ENCODE measurements around the gene METAP1.

- TF ChIP-seq CTCF (IDR thresholded peaks at IDR 0.05; ENCODE audit: low read depth, low read length, missing input control) (no peak), TAF1 (conservative IDR thresholded peaks at IDR 0.05) (no peak), RXRA (IDR thresholded peaks at IDR 0.05) (no peak), MAX (IDR thresholded peaks at IDR 0.05) (no peak), GABPA (IDR thresholded peaks at IDR 0.05 in 1 of 2, conservative IDR thresholded peaks at IDR 0.05 in 1 of 2) (no peak), ATF3 (IDR thresholded peaks at IDR 0.05) (no peak), FOXA2 (IDR thresholded peaks at IDR 0.05) (no peak), JUND (IDR thresholded peaks at IDR 0.05) (no peak), YY1 (IDR thresholded peaks at IDR 0.05) (no peak), FOXA1 (IDR thresholded peaks at IDR 0.05) (no peak), RAD21 (IDR thresholded peaks at IDR 0.05) (no peak), REST (IDR thresholded peaks at IDR 0.05) (no peak), ZBTB33 (IDR thresholded peaks at IDR 0.05) (no peak)
These were observed 64.0 kb downstream of the METAP1 start for GRCh38 chr4:99059550-99059949.

Measured in liver (tissue), 3 donors.